HG03066 (cell line): ENCODE measurements around the gene COX4I1.

Experiments used
- ATAC-seq: cut with Tn5 transposase; IDR thresholded peaks from one replicate; pipeline ENCODE4 v1.9.1; 2021; ENCODE audit warnings: low read depth; ENCODE audit not compliant: unreplicated experiment

Gene COX4I1

GRCh38 chr16:85765767-85766166, 33.7 kb upstream of the COX4I1 start:
- no peak for ATAC-seq

- no peak for ATAC-seq
Measured at GRCh38 chr16:85767531-85767930, 32.0 kb upstream of the COX4I1 start.

- no peak for ATAC-seq
Measured at GRCh38 chr16:85768199-85768598, 31.3 kb upstream of the COX4I1 start.

GRCh38 chr16:85770741-85771140, 28.8 kb upstream of the COX4I1 start:
- no peak for ATAC-seq

- no peak for ATAC-seq
Measured at GRCh38 chr16:85773044-85773443, 26.5 kb upstream of the COX4I1 start.

- ATAC-seq: no peak
Measured at GRCh38 chr16:85774136-85774535, 25.4 kb upstream of the COX4I1 start.

- no peak for ATAC-seq
Measured at GRCh38 chr16:85774811-85775210, 24.7 kb upstream of the COX4I1 start.

GRCh38 chr16:85777583-85778310, 21.7 kb upstream of the COX4I1 start:
- ATAC-seq: no peak

- ATAC-seq: no peak
Measured at GRCh38 chr16:85778873-85779272, 20.6 kb upstream of the COX4I1 start.

- ATAC-seq: no peak
Measured at GRCh38 chr16:85780281-85780680, 19.2 kb upstream of the COX4I1 start.

GRCh38 chr16:85781156-85781555, 18.3 kb upstream of the COX4I1 start:
- no peak for ATAC-seq

GRCh38 chr16:85781695-85782370, 17.7 kb upstream of the COX4I1 start:
- ATAC-seq: no peak

- ATAC-seq: no peak
Measured at GRCh38 chr16:85782451-85782850, 17.0 kb upstream of the COX4I1 start.

GRCh38 chr16:85783441-85783840, 16.1 kb upstream of the COX4I1 start:
- ATAC-seq: no peak

- ATAC-seq: no peak
Measured at GRCh38 chr16:85784813-85785212, 14.7 kb upstream of the COX4I1 start.

- no peak for ATAC-seq
Measured at GRCh38 chr16:85785927-85786326, 13.6 kb upstream of the COX4I1 start.

- ATAC-seq: no peak
Measured at GRCh38 chr16:85788819-85789218, 10.7 kb upstream of the COX4I1 start.

- ATAC-seq: no peak
Measured at GRCh38 chr16:85789773-85790172, 9.7 kb upstream of the COX4I1 start.

GRCh38 chr16:85793662-85794298, 5.7 kb upstream of the COX4I1 start:
- ATAC-seq: no peak

GRCh38 chr16:85794696-85795095, 4.8 kb upstream of the COX4I1 start:
- no peak for ATAC-seq

- no peak for ATAC-seq
Measured at GRCh38 chr16:85796152-85796551, 3.3 kb upstream of the COX4I1 start.

- ATAC-seq: no peak
Measured at GRCh38 chr16:85796599-85796998, 2.9 kb upstream of the COX4I1 start.
